Suprapubic skin (tissue), 3 donors: Measurements from ENCODE around the gene CNPPD1.

Experiments used
- CTCF ChIP-seq, 2 donors: fragments of 200-600 bp in 1 of 2; fragments of 450-650 bp in 1 of 2; sonication (generic) in 1 of 2; IDR thresholded peaks; one replicate each; pipeline ENCODE4 v1.5.1; 2016 to 2019; ENCODE audit warnings: antibody characterized with exemption in 2 of 2, mild to moderate bottlenecking in 1 of 2, moderate library complexity in 1 of 2
- EP300 ChIP-seq: sonication (generic); formaldehyde crosslinking; IDR thresholded peaks from one replicate; pipeline ENCODE4 v1.6.1; 2017; ENCODE audit warnings: antibody characterized with exemption
- POLR2A ChIP-seq, 2 donors: fragments of 450-650 bp; IDR thresholded peaks; one replicate each; pipeline ENCODE4 v1.6.1; 2017; ENCODE audit warnings: antibody characterized with exemption in 2 of 2, mild to moderate bottlenecking in 2 of 2, moderate library complexity in 2 of 2

GRCh38 chr2:219213026-219213415, 36.3 kb upstream of the CNPPD1 start:
- TF ChIP-seq CTCF (IDR thresholded peaks at IDR 0.05) = no peak
- no peak for TF ChIP-seq POLR2A (IDR thresholded peaks at IDR 0.05)
- no peak for TF ChIP-seq EP300
